Progenitor cell of endocrine pancreas (in vitro differentiated cells): ENCODE measurements around the gene OSCAR. TPM values are rescaled to one million over a fixed set of nuclear protein-coding genes. Genes with fewer than 3 reads are reported as not detected.
A peak's percentile ranks its signal among the peaks of the same experiment; 100 is the strongest.

ENCODE experiments used
- DNase-seq: peaks from one replicate; pipeline ENCODE4 v3.0.0; 2021; ENCODE audit warnings: low spot score; ENCODE audit not compliant: unreplicated experiment
- H3K27ac Mint-ChIP-seq: 2 replicates; pipeline ENCODE4 v1.8.0; 2021; ENCODE audit warnings: mild to moderate bottlenecking, moderate library complexity, mixed read lengths
- H3K27me3 Mint-ChIP-seq: 2 replicates; pipeline ENCODE4 v1.8.0; 2021; ENCODE audit warnings: mixed read lengths
- H3K36me3 Mint-ChIP-seq: 2 replicates; pipeline ENCODE4 v1.8.0; 2022; ENCODE audit warnings: mixed read lengths; ENCODE audit not compliant: insufficient read depth
- H3K4me1 Mint-ChIP-seq: 2 replicates; pipeline ENCODE4 v1.8.0; 2021; ENCODE audit warnings: low read depth, mixed read lengths
- H3K4me3 Mint-ChIP-seq: 2 replicates; pipeline ENCODE4 v1.8.0; 2021; ENCODE audit warnings: low read depth, mild to moderate bottlenecking, moderate library complexity, mixed read lengths
- H3K9me3 Mint-ChIP-seq: 2 replicates; pipeline ENCODE4 v1.8.0; 2021; ENCODE audit warnings: low read depth, mixed read lengths
- total RNA-seq: library from RNA; stranded (reverse); gene quantifications from 2 replicates; pipeline ENCODE4 v1.2.1, GENCODE V29; 2021
- TF ChIP-seq, protein P1 (sequence below): fragments of 200-600 bp; sonication (generic); IDR thresholded peaks from one replicate; pipeline ENCODE4 v1.5.0; 2021; ENCODE audit warnings: antibody characterized with exemption, mild to moderate bottlenecking; ENCODE audit not compliant: unreplicated experiment

Gene OSCAR
- total RNA-seq, 1 donor from 2014 or later: not detected

GRCh38 chr19:54095136-54095858, 5.3 kb downstream of the OSCAR start:
- Mint-ChIP-seq H3K36me3 (no peaks in the 10 kb centered on the region), H3K27me3 (peaks cover 49% of the 10 kb centered on the region), H3K4me3 (no peak overlapping the region), H3K4me1 (no peaks in the 10 kb centered on the region), H3K27ac (no peak overlapping the region), H3K9me3 (peaks cover 3% of the 10 kb centered on the region)
- DNase-seq: no peak
- TF ChIP-seq, protein P1, sequence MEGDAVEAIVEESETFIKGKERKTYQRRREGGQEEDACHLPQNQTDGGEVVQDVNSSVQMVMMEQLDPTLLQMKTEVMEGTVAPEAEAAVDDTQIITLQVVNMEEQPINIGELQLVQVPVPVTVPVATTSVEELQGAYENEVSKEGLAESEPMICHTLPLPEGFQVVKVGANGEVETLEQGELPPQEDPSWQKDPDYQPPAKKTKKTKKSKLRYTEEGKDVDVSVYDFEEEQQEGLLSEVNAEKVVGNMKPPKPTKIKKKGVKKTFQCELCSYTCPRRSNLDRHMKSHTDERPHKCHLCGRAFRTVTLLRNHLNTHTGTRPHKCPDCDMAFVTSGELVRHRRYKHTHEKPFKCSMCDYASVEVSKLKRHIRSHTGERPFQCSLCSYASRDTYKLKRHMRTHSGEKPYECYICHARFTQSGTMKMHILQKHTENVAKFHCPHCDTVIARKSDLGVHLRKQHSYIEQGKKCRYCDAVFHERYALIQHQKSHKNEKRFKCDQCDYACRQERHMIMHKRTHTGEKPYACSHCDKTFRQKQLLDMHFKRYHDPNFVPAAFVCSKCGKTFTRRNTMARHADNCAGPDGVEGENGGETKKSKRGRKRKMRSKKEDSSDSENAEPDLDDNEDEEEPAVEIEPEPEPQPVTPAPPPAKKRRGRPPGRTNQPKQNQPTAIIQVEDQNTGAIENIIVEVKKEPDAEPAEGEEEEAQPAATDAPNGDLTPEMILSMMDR: no peak

DNA sequence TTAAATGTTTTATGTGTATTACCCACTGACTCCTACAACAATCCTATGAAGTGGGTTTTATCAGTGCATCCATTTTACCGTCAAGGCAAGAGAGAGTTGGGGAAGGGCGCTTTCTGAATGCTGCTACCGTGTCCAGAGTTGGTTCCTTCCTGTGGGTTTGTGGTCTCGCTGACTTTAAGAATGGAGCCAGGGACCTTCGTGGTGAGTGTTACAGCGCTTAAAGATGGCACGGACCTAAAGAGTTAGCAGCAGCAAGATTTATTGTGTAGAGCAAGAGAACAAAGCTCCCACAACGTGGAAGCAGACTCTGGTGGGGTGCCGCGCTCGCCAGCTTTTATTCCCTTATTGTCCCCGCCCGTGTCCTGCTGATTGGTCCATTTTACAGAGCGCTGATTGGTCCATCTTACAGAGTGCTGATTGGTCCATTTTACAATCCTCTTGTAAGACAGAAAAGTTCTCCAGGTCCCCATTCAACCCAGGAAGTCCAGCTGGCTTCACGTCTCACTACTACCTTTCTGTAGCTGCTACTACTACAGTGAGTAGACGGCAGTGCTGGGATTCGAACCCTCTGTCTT, 6.1 kb downstream of the OSCAR start:
- Mint-ChIP-seq H3K4me1 (no peaks in the 10 kb centered on the region), H3K27ac (peak overlapping the region; percentile 69), H3K27me3 (peaks cover 49% of the 10 kb centered on the region), H3K36me3 (no peaks in the 10 kb centered on the region), H3K4me3 (no peak overlapping the region), H3K9me3 (peaks cover 3% of the 10 kb centered on the region)
- DNase-seq: no peak
- TF ChIP-seq, protein P1: no peak

DNA sequence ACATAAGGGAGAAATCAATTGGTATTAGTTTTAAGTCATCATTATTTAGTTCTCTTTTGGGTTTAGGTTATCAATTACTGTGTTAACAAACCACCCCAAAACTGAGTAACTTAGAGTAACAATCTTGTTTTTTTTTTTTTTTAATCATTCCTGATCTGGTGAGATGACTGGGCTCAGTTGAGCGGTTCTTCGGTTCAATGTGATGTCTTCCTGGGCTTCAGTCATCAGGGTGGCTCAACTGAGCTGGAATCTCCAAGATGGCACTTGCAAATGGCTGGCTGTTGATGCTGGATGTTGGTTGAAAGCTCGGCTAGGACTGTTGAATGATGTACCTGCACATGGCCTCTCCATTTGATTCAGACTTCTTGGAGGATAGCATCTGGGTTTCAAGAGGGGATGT, 16.2 kb downstream of the OSCAR start:
- H3K36me3 Mint-ChIP-seq: no peaks in the 10 kb centered on the region
- peaks cover 6% of the 10 kb centered on the region for H3K9me3 Mint-ChIP-seq
- no peak overlapping the region for H3K27ac Mint-ChIP-seq
- H3K4me1 Mint-ChIP-seq: no peaks in the 10 kb centered on the region
- no peak for DNase-seq
- TF ChIP-seq, protein P1: no peak
- peaks cover 19% of the 10 kb centered on the region for H3K27me3 Mint-ChIP-seq
- H3K4me3 Mint-ChIP-seq: no peak overlapping the region

- Mint-ChIP-seq H3K27ac (no peak within 1 kb of the TSS), H3K9me3 (peaks cover 5% of the 10 kb centered on the region), H3K4me3 (no peak within 1 kb of the TSS), H3K36me3 (no peaks in the 10 kb centered on the region), H3K4me1 (no peaks in the 10 kb centered on the region), H3K27me3 (peaks cover 6% of the 10 kb centered on the region)
- DNase-seq: no peak
- TF ChIP-seq, protein P1: no peak
These were observed 19.6 kb downstream of the OSCAR start, which contains the start of gene TARM1 for GRCh38 chr19:54081032-54081431. TSS of gene TARM1 (minus strand) at chr19:54081365. CDS start at chr19:54081340, 25 bp downstream.

- no peak for DNase-seq
- Mint-ChIP-seq H3K4me3 (no peak overlapping the region), H3K36me3 (no peaks in the 10 kb centered on the region), H3K27ac (no peak overlapping the region), H3K27me3 (peaks cover 7% of the 10 kb centered on the region), H3K4me1 (no peaks in the 10 kb centered on the region), H3K9me3 (no peaks in the 10 kb centered on the region)
- TF ChIP-seq, protein P1: no peak
These were observed 23.3 kb downstream of the OSCAR start for GRCh38 chr19:54077334-54077733.
